ENCODE results near the gene FAM20B.

GRCh38 chr1:179010671-179011070, 15.0 kb upstream of the FAM20B start:
- no peak for TF ChIP-seq EZH2 (IDR thresholded peaks at IDR 0.05; ENCODE audit: borderline replicate concordance, insufficient read depth, low read depth, low read length, poor library complexity, severe bottlenecking)
- TF ChIP-seq CTCF (IDR thresholded peaks at IDR 0.05) = no peak

Data from B cell (primary cell).